Activated CD4-positive, alpha-beta T cell treated with anti-CD3 and anti-CD28 coated beads, Interleukin-2, Interleukin-6, amounts not matched to agents 100 ng/mL and 50 ng/mL, durations not matched to agents 16 hours and 8 hours (primary cell): Measurements from ENCODE around the gene NOL7.

ENCODE experiments used
- DNase-seq: peaks from one replicate; pipeline ENCODE4 v3.0.0-alpha.2; 2020

The NOL7 gene

GRCh38 chr6:13660273-13660672 is 45.1 kb downstream of the NOL7 start:
- DNase-seq, result no peak

GRCh38 chr6:13660893-13661292 is 45.8 kb downstream of the NOL7 start:
- DNase-seq, result no peak

- no peak for DNase-seq
Measured at GRCh38 chr6:13661647-13662046, 46.5 kb downstream of the NOL7 start.

- DNase-seq, result no peak
Measured at GRCh38 chr6:13662651-13663334, 47.7 kb downstream of the NOL7 start.

- DNase-seq, result no peak
Measured at GRCh38 chr6:13663986-13664385, 48.9 kb downstream of the NOL7 start.

GRCh38 chr6:13664703-13665352 is 49.7 kb downstream of the NOL7 start:
- DNase-seq, result no peak

- no peak for DNase-seq
Measured at GRCh38 chr6:13666194-13667105, 51.3 kb downstream of the NOL7 start.

GRCh38 chr6:13667655-13668054 is 52.5 kb downstream of the NOL7 start:
- no peak for DNase-seq

- DNase-seq, result peak; percentile 44
Measured at GRCh38 chr6:13668291-13668928, 53.3 kb downstream of the NOL7 start.

GRCh38 chr6:13669476-13669875 is 54.3 kb downstream of the NOL7 start:
- DNase-seq, result no peak
